Ascending aorta (tissue), 2 donors: ENCODE results near the gene BEGAIN. TPM values are rescaled to one million over a fixed set of nuclear protein-coding genes. Genes with fewer than 3 reads are reported as not detected.

Experiments used
- DNase-seq, 2 donors: peaks; one replicate each; pipeline ENCODE4 v3.0.0-alpha.2; 2019; ENCODE audit warnings: low spot score in 2 of 2
- H3K27ac ChIP-seq, 2 donors: fragments of 200-600 bp; sonication (generic); one replicate each; pipeline ENCODE4 v1.5.1; 2016 to 2017; ENCODE audit warnings: mild to moderate bottlenecking in 1 of 2
- H3K27me3 ChIP-seq: fragments of 200-600 bp; sonication (generic); one replicate; pipeline ENCODE4 v1.5.1; 2017
- H3K36me3 ChIP-seq, 2 donors: fragments of 200-600 bp; sonication (generic); one replicate each; pipeline ENCODE4 v1.5.1; 2016
- H3K4me1 ChIP-seq, 2 donors: fragments of 200-600 bp; sonication (generic); one replicate each; pipeline ENCODE4 v1.5.1; 2016 to 2017; ENCODE audit warnings: mild to moderate bottlenecking in 1 of 2
- H3K4me3 ChIP-seq, 2 donors: fragments of 200-600 bp; sonication (generic); one replicate each; pipeline ENCODE4 v1.5.1; 2016 to 2017; ENCODE audit warnings: mild to moderate bottlenecking in 1 of 2
- H3K9me3 ChIP-seq, 2 donors: fragments of 200-600 bp; sonication (generic); one replicate each; pipeline ENCODE4 v1.5.1; 2016
- intact Hi-C: fragments of 100-400 bp; cut with DNase I; formaldehyde crosslinking; loops from one replicate; pipeline ENCODE4 v1.15.1; 2023
- total RNA-seq: library from RNA; depleted of rRNA; stranded (reverse); fragments of >200 nt; gene quantifications from one replicate; pipeline ENCODE4 v1.1.0, GENCODE V29; 2016
- TF ChIP-seq, protein P1 (sequence below), 3 experiments: fragments of 200-600 bp in 2 of 3; fragments of 450-650 bp in 1 of 3; sonication (generic) in 2 of 3; IDR thresholded peaks; one replicate each; pipeline ENCODE4 v1.5.1; 2016 to 2019; ENCODE audit warnings: antibody characterized with exemption in 3 of 3, mild to moderate bottlenecking in 1 of 3, moderate library complexity in 1 of 3

The BEGAIN gene
- total RNA-seq, 1 donor from 2014 or later, result 5.9 TPM

DNA sequence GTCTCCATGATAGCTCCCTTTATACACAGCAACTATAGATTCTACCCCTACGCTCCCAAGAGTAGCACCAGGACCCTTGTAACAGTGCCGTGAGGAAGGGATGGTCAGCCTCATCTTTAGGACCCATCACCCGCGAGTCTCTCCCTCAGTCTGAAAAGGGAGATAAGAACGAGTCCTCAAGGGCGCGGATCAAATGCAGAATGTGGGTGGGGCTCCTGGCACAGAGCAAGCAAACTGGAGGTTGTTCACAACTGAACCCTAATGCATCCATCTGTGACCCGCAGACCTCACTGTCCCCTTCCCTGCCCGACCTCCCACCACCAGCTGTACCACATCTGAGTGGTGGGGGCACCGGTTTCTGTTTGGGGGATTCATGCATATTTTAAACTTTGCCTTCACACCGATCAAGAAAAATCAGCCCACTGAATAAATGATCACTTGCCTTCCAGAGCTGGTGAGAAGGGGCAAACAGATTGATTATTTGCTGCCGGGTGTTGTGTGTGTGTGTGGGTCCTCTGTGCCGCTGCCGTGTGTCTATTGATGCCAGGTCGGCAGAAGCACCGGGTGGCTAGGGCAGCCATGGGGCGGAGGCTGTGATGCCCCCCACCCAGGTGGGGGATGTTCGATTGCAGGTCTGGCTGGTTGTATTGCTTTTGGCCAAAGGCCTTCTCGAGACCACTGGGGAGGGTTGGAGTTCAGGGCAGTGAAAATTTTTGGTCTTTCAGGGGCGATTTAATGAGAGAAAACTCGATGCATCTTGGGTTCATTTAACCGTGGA is 35.7 kb upstream of the BEGAIN start:
- Histone ChIP-seq H3K4me1 (no peaks in the 10 kb centered on the region), H3K36me3 (no peaks in the 10 kb centered on the region), H3K9me3 (peaks cover 0 to 2% of the 10 kb centered on the region in 2 donors), H3K27me3 (no peaks in the 10 kb centered on the region), H3K4me3 (no peak overlapping the region), H3K27ac (no peak overlapping the region)
- no peak for DNase-seq
- TF ChIP-seq, protein P1, sequence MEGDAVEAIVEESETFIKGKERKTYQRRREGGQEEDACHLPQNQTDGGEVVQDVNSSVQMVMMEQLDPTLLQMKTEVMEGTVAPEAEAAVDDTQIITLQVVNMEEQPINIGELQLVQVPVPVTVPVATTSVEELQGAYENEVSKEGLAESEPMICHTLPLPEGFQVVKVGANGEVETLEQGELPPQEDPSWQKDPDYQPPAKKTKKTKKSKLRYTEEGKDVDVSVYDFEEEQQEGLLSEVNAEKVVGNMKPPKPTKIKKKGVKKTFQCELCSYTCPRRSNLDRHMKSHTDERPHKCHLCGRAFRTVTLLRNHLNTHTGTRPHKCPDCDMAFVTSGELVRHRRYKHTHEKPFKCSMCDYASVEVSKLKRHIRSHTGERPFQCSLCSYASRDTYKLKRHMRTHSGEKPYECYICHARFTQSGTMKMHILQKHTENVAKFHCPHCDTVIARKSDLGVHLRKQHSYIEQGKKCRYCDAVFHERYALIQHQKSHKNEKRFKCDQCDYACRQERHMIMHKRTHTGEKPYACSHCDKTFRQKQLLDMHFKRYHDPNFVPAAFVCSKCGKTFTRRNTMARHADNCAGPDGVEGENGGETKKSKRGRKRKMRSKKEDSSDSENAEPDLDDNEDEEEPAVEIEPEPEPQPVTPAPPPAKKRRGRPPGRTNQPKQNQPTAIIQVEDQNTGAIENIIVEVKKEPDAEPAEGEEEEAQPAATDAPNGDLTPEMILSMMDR (IDR thresholded peaks at IDR 0.05), result no peak
- intact Hi-C loops, result no loop called here

DNA sequence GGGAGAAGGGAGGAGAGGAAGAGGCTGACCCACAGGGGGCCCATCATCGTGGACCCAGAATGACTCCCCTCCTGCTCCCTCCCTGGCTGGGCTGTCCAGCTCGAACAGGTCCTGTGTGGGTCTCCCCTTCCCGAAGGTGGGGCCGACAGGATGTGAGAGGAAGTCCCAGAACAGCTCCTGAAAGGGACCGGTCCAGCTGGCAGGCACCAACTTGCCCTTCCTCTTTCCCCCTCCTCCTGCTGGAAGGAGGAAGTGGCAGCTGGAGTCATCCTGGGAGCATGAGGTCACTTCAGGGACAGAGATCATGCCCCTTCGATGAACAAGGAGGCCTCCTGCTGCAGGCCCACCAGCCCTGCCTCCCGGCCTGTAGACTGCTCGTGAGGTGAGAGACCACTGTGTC is 35.0 kb upstream of the BEGAIN start:
- DNase-seq, result no peak
- no peak overlapping the region for H3K27ac ChIP-seq
- TF ChIP-seq, protein P1 (IDR thresholded peaks at IDR 0.05), result no peak
- no peaks in the 10 kb centered on the region for H3K4me1 ChIP-seq
- H3K36me3 ChIP-seq, result no peaks in the 10 kb centered on the region
- H3K4me3 ChIP-seq, result no peak overlapping the region
- intact Hi-C loops, result no loop called here
- H3K9me3 ChIP-seq, result peaks cover 0 to 2% of the 10 kb centered on the region in 2 donors
- H3K27me3 ChIP-seq, result no peaks in the 10 kb centered on the region

DNA sequence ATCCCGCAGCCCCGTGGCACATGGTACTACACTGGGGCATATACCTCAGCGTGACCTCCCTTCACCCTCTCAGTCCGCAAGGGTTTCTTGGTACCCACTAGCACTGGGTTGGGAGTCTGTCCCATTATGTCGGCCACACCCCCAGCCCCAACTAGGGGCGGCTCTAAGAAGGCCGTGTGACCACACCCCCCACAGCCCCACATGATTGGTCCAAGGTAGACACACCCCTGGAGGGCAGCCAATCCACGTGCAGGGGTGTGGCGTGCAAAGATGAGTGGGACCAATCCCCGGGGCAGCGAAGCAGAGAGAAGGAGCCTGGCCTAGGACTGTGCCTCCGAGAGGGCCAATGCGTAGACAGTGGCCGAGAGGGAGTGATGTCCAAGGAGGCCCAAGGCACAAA is 34.6 kb upstream of the BEGAIN start:
- H3K4me1 ChIP-seq, result no peaks in the 10 kb centered on the region
- H3K27me3 ChIP-seq, result no peaks in the 10 kb centered on the region
- TF ChIP-seq, protein P1 (IDR thresholded peaks at IDR 0.05), result no peak
- H3K9me3 ChIP-seq, result peaks cover 0 to 2% of the 10 kb centered on the region in 2 donors
- intact Hi-C loops, result no loop called here
- no peaks in the 10 kb centered on the region for H3K36me3 ChIP-seq
- no peak overlapping the region for H3K4me3 ChIP-seq
- DNase-seq, result no peak
- H3K27ac ChIP-seq, result no peak overlapping the region

DNA sequence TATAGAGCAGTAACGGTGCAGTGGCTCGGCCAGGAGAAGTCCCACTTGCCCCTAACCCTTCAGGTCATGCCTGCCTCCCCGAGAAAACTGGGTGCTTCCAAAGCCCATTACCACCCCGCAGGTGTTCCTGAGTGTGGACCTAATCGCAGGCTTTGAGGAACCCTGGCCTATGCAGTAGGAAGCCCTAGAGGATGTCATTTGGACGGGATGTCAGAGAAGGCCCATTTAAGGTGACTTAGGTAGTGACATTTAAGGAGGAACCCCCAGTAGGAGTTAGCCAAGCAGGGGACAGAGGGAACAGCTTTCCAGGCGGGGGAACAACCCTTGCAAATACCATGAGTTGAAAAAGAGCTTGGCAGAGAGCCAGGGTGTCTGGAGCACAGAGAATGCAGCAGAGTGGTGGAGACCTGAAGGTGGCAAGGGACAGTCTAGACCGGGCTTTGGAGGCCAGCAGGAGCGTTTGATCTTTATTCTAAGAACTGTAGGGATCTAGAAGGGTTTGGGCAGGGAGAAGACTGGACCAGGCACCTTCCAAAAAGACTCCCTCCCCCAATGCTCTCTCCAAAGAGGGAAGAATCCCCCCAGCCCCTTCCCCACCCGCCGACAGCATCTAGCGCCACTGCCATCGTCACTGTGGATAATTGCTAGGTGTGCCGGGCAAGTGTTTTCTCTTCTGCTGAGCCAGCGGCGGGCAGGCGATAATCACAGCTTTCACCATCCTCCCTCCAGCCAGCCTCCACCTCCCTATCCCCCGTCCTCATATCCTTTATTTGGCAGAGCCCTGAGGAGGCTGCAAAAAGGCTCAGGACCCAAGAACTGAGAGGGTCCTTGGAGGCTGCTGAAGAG is 33.3 kb upstream of the BEGAIN start:
- no peaks in the 10 kb centered on the region for H3K36me3 ChIP-seq
- no peak for DNase-seq
- H3K27ac ChIP-seq, result no peak overlapping the region
- intact Hi-C loops, result no loop called here
- H3K4me3 ChIP-seq, result no peak overlapping the region
- no peaks in the 10 kb centered on the region for H3K9me3 ChIP-seq
- H3K27me3 ChIP-seq, result no peaks in the 10 kb centered on the region
- TF ChIP-seq, protein P1 (IDR thresholded peaks at IDR 0.05), result no peak
- H3K4me1 ChIP-seq, result no peaks in the 10 kb centered on the region

DNA sequence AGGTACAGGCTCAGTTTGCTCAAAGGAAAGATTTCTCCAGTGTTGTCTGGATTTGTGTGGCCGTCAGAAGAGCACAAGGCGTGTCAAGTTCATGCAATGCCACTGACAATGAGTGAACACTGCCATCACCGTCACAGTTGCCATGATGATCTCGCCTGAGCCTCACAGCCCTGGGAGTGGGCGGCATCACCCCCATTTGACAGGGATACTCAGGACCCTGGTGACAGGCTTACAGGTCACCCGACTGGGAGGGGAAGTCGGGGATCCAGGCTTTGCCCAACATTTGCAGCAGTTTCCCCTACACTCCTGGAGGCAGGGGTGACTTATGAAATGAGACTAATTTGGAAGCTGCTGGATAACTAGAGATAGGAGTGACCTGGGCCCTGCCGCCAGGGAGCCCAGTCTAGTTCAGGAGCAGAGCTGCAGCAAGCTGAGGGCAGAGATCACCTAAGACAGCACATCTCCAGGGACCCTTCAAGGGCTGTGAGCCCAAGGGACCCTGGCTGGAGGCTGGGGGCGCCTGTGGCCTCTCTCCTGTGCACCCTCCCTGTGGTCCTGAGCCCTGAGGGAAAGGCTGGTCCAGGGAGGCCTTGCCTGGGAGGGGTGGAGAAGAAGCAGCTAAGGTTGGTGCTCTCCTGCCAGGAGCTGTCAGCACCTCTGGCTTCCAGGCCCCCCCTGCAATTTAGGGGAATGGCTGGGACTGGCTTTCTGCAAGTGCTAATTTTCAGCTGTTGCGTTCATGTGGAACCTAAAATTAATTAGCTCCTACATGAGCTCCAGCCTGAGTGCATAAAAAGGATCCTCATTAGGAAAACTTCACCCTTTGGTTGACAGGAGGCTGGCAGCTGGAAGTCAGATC is 32.4 kb upstream of the BEGAIN start:
- Histone ChIP-seq H3K4me3 (no peak overlapping the region), H3K27me3 (no peaks in the 10 kb centered on the region), H3K27ac (no peak overlapping the region), H3K9me3 (no peaks in the 10 kb centered on the region), H3K36me3 (no peaks in the 10 kb centered on the region), H3K4me1 (no peaks in the 10 kb centered on the region)
- TF ChIP-seq, protein P1 (IDR thresholded peaks at IDR 0.05), result no peak
- no peak for DNase-seq
- intact Hi-C loops, result no loop called here
